PC-9 (cell line): ENCODE results near the gene APH1A.
"Not testable (repeated sequence)": the region's sequence is repeated elsewhere in the genome, so short reads cannot be mapped to it uniquely, and the experiment has no call there.

Experiments used
- CTCF ChIP-seq: fragments of 200-600 bp; sonication (generic); conservative IDR thresholded peaks from 2 replicates; pipeline ENCODE4 v1.6.1; 2017; ENCODE audit warnings: mixed run types, antibody characterized with exemption, mild to moderate bottlenecking, moderate library complexity
- EZH2 ChIP-seq: fragments of 200-600 bp; sonication (generic); IDR thresholded peaks from 2 replicates; pipeline ENCODE4 v1.8.0; 2017; ENCODE audit warnings: antibody characterized with exemption, low read depth

- not testable (repeated sequence) for TF ChIP-seq CTCF, EZH2
These were observed 39.8 kb upstream of the APH1A start for GRCh38 chr1:150308585-150308984.
